Suppressor macrophage treated with lipopolysaccharide for 4 hours (primary cell): ENCODE measurements around the gene GPR158.

Experiments
- DNase-seq: peaks from one replicate; pipeline ENCODE4 v3.0.0-alpha.2; 2020

The GPR158 gene

GRCh38 chr10:25417611-25418010 is 242.8 kb downstream of the GPR158 start:
- DNase-seq, result no peak

GRCh38 chr10:25425776-25426175 is 251.0 kb downstream of the GPR158 start:
- no peak for DNase-seq

GRCh38 chr10:25436431-25436830 is 261.6 kb downstream of the GPR158 start:
- no peak for DNase-seq

- no peak for DNase-seq
Measured at GRCh38 chr10:25441270-25441669, 266.5 kb downstream of the GPR158 start.

GRCh38 chr10:25444266-25444665 is 269.5 kb downstream of the GPR158 start:
- no peak for DNase-seq

GRCh38 chr10:25451401-25451800 is 276.6 kb downstream of the GPR158 start:
- no peak for DNase-seq

GRCh38 chr10:25453619-25454018 is 278.8 kb downstream of the GPR158 start:
- DNase-seq, result no peak

GRCh38 chr10:25455980-25456567 is 281.3 kb downstream of the GPR158 start:
- DNase-seq, result no peak

- DNase-seq, result no peak
Measured at GRCh38 chr10:25457552-25457951, 282.8 kb downstream of the GPR158 start.

GRCh38 chr10:25465582-25466372 is 291.0 kb downstream of the GPR158 start:
- no peak for DNase-seq

- DNase-seq, result no peak
Measured at GRCh38 chr10:25467881-25468280, 293.1 kb downstream of the GPR158 start.

GRCh38 chr10:25481467-25481866 is 306.7 kb downstream of the GPR158 start:
- DNase-seq, result no peak

GRCh38 chr10:25483999-25484398 is 309.2 kb downstream of the GPR158 start:
- DNase-seq, result no peak

GRCh38 chr10:25487266-25487665 is 312.5 kb downstream of the GPR158 start:
- DNase-seq, result no peak

- DNase-seq, result no peak
Measured at GRCh38 chr10:25492040-25492439, 317.2 kb downstream of the GPR158 start.

- no peak for DNase-seq
Measured at GRCh38 chr10:25492680-25493079, 317.9 kb downstream of the GPR158 start.

- no peak for DNase-seq
Measured at GRCh38 chr10:25493122-25493893, 318.5 kb downstream of the GPR158 start.

- DNase-seq, result no peak
Measured at GRCh38 chr10:25497246-25497645, 322.4 kb downstream of the GPR158 start.

GRCh38 chr10:25498645-25499044 is 323.8 kb downstream of the GPR158 start:
- DNase-seq, result no peak

- no peak for DNase-seq
Measured at GRCh38 chr10:25501912-25502311, 327.1 kb downstream of the GPR158 start.

GRCh38 chr10:25502453-25502852 is 327.7 kb downstream of the GPR158 start:
- no peak for DNase-seq

- DNase-seq, result no peak
Measured at GRCh38 chr10:25504306-25504705, 329.5 kb downstream of the GPR158 start.

GRCh38 chr10:25504838-25505237 is 330.0 kb downstream of the GPR158 start:
- no peak for DNase-seq

- no peak for DNase-seq
Measured at GRCh38 chr10:25505466-25505865, 330.7 kb downstream of the GPR158 start.
